Measurements from ENCODE around the gene GNG12.

GRCh38 chr1:67771749-67772148, 61.5 kb downstream of the GNG12 start:
- TF ChIP-seq CTCF (IDR thresholded peaks at IDR 0.05; ENCODE audit: insufficient read depth, low read length, poor library complexity, severe bottlenecking): no peak
- no peak for TF ChIP-seq EZH2phosphoT487 (conservative IDR thresholded peaks at IDR 0.05; ENCODE audit: low read length)

Data from SU-DHL-6 (cell line).